G401.6 (cell line): Measurements from ENCODE around the gene EMILIN1.

ENCODE experiments used
- FAIRE-seq: peaks from 2 replicates; lab custom pipeline; 2012; peaks lifted over from hg19 to GRCh38; lab: Jason Lieb, UNC

EMILIN1 gene

DNA sequence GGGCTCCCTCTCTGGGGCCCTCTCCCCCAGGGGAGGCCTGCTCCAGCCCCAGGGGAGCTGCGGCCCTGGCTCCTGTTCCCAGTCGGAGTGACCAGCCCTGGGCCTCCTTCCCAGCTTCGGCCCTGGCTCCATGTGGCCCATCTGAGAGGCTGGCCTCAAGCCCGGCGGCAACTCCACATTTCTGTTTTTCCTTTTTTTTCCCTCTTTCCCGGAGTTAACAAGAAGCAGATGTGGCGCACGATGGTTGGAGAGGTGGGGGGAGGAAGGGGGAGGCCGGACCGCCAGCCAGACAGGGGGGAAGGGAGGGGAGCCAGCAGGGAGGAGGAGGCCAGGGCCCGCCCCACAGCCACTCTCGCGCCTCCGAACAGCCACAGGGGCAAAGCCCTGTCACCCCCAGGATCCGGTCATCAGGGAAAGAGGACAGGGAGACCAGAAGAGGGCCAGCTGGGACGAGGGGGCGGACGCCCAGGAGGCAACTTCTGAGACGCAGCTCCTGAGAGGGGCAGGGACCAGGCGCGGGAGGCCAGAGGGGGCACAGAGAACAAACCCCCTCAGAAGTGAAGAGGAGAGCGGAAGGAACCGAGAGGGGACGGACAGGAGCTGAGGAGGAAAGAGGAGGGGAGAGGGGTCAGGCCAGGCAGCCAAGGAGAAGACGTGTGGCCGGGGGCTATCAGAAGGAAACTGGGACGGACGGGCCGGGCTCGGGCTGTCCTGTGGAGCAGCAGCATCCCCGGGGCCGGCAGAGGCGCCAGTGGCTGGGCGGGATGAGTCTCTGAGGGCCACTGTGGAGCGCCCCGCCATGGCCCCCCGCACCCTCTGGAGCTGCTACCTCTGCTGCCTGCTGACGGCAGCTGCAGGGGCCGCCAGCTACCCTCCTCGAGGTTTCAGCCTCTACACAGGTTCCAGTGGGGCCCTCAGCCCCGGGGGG is at the start of gene EMILIN1:
Gene EMILIN1, plus strand, starts transcription at position 349 of the 928 bp plus-strand sequence. Its CDS starts 451 bp downstream, at position 800.
- no peak for FAIRE-seq

- FAIRE-seq: no peak
These were observed 49.4 kb upstream of the EMILIN1 start for GRCh38 chr2:27029051-27029450.

DNA sequence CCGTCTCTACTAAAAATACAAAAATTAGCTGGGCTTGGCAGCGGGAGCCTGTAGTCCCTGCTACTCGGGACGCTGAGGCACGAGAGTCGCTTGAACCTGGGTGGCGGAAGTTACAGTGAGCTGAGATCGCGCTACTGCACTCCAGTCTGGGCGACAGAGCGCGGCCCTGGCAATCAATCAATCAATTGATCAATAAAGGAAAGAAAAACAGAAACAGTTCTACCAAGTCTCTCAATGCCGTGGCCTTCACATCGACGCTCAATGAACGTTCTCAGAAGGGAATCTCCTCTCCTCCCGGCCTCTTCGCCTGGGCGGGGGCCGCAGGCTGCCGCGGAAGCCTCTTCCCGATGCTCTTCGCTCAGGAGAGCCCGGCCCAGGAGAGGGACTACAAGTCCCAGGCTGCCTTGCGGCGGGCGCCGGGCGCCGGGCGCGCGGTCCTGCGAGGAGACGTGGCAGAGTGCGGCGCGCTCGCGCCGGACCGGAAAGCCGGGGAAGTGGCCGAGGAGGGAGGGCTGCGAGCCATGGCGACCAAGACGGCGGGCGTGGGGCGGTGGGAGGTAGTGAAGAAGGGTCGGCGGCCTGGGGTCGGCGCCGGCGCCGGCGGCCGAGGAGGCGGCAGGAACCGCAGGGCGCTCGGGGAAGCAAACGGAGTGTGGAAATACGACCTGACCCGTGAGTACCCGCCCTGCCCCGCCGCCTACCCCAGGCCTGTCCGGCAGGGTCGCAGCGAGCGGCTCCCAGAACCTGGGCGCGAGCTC is 45.7 kb upstream of the EMILIN1 start, which contains the start of gene TMEM214:
Gene TMEM214, plus strand, starts transcription at position 471 of the 758 bp plus-strand sequence. Its CDS starts 51 bp downstream, at position 522.
- no peak for FAIRE-seq

DNA sequence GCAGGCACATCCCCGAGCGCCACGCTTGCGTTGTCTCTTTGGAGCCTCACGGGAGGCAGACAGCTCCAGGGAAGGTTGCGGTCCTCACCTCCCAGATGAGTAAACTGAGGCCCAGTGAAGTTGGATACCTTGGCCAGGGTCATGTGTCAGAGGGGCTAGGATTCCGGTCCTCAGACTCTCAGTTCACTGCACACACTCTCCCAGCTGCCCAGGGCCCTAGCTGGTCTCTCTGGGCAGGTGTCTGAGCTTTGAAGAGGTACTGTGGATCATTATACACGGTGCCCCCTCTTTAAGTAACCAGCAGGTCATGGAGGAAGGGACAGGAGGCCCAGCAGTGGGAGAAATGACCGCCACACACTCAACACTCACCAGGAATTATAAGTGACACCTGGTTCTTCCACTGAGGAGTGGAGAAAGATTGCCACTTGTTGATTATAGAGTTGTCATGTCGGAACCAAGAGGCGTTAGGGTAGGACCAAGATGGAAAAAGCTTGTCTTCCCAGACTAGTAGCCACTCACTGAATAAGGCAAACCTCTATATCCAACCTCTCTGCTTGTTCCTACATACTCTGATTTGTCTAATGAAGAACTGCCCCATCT is 45.1 kb upstream of the EMILIN1 start:
- FAIRE-seq: no peak

DNA sequence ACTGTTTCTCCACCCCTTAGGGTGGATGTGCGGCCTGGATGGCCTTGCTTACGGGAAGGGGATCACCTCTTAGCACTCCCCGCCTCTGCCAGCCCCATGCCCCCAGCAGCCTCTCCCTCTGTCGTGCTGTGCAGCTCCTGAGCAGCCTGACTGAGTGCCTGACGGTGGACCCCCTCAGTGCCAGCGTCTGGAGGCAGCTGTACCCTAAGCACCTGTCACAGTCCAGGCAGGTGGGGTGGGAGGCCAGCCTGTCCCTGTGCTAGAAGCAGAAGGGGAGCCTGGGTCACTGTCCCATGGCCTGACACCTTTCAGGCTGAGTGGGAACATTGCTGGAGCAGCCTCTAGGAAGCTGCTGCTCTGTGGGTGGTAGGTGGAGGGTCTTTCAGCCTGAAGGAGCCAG is 40.4 kb upstream of the EMILIN1 start:
- FAIRE-seq: no peak

DNA sequence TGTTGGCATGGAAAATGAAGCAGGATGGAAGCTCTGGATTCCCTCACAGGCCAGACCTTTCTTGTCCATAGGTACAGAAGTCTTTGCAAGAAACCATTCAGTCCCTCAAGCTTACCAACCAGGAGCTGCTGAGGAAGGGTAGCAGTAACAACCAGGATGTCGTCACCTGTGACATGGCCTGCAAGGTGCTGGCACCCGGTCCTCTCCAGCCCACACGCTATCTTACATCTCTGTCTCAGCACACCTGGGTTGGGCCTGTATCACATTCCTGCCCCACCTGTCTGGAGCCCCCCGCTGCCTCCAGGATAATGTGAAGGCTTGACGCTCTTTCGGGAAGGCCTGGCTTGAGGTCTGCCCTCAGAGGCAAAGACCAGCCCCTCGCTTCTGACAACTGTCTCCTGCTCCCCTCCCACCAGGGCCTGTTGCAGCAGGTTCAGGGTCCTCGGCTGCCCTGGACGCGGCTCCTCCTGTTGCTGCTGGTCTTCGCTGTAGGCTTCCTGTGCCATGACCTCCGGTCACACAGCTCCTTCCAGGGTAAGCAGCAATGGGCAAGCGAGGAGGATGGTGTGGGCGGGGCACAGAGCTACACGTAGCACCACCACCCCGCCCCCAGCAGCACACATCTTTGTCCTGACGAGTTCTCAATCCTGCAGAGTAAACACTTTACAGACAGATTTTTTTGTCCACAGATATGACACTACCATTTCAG is 39.6 kb upstream of the EMILIN1 start:
- no peak for FAIRE-seq

GRCh38 chr2:27039426-27039825 is 39.0 kb upstream of the EMILIN1 start:
- FAIRE-seq: no peak

DNA sequence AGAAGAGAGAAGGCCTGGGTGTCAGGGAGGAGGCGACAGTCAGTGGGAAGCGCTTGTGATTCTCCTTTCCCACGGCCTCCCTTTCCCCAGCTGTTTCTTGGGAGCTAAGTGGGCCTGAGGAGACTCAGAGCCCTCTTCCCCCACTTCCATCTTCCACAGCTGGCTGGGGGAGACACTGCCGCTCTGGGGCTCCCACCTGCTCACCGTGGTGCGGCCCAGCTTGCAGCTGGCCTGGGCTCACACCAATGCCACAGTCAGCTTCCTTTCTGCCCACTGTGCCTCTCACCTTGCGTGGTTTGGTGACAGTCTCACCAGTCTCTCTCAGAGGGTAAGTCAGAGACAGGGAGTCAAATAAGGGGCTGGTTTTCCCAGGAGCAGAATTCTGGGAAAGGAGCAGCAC is 38.5 kb upstream of the EMILIN1 start:
- no peak for FAIRE-seq

- no peak for FAIRE-seq
These were observed 38.1 kb upstream of the EMILIN1 start for GRCh38 chr2:27040282-27040681.

DNA sequence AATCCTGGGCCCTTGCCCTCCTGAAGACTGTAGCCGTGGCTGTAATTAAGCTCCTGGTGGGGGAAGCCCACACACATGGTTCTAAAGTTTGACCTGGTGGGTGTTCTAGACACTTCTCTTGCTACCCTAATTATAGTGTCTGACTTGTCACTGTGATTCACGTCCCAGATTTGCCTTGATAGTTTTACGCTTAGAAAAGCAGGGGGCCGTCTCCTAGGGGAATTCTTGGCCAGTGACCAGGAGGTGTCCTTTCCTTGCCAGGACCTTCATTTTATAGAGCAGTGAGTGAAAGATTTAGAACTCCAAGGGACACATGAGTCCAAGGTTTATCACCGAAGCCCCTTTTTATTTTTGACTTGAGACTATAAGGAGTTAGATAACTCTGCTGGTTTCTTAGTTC is 36.7 kb upstream of the EMILIN1 start:
- FAIRE-seq: no peak

GRCh38 chr2:27042159-27042661 is 36.2 kb upstream of the EMILIN1 start:
- FAIRE-seq: no peak

GRCh38 chr2:27042985-27043634 is 35.3 kb upstream of the EMILIN1 start:
- FAIRE-seq: no peak

GRCh38 chr2:27049422-27050280 is 28.8 kb upstream of the EMILIN1 start:
- no peak for FAIRE-seq

DNA sequence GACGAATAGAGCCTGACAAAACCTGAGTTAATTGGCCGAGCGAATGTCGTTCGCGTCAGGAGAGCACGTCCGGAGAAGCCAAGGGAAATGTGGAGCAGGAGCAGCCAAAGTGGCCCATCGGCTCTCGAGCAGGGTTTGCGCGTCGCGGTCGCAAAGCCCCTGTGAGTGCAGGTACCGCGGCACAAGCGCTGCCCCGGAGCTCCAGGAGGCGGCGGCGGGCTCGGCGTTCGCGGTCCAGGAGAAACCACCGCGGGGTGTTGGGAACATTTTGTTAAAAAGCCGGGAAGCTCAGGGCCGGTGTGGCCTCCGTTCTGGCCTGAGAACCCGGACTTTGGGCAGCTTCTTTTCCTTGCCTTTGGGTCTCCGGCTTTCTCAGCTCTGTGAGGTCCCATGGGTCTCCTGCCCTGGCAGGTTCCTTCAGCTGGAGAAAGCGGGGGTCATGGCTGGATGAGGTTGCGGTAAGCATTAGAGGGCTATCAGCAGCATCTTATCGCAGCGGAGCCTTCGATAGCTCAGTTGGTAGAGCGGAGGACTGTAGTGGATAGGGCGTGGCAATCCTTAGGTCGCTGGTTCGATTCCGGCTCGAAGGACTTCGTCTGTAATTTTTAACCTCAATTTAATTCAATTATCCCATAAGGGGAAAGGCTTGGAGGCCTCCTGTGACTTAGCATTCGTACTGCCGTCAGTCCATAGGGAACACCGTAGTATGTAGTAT is 28.0 kb upstream of the EMILIN1 start:
- FAIRE-seq: no peak

- peak; percentile 96 for FAIRE-seq
These were observed 27.2 kb upstream of the EMILIN1 start, which contains the start of gene AGBL5 for GRCh38 chr2:27050996-27051901. Gene AGBL5 (plus strand): TSS chr2:27051668. CDS start chr2:27052959, 1,291 bp downstream.

DNA sequence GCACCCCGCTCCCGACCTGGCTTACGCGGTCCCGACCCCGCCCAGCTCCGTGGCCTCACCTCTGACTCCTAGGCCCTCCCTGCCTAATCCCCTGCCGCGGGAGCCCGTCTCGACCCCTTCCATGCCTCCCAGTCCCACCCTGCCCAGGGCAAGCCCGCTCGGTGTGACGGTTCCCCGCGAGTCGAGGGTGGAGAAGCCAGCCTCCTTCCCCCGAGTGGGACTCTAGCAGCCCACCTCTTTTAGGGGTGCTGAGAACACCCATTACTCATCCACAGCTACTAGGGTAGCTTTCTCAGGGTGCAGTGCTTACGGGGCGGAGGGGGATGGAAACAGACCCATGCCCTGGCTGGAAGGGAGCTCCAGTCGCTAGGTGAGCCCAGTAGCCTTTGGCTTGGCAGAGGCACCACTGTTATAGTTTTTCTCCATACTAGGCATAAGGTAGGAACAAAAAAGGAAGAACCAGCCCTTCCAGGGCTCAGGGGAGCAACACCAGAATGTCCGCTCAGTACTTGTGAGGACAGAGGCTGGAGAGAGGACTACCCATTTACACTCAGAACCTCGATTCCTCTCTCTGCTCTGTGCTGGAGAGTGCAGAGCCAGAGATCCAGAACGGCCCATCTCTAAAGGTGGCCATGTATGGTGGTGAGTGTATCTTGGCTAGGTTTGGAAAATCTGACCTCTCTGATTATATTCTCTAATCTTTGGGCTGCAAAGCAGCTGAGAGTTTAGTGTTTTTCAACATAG is 26.3 kb upstream of the EMILIN1 start:
- FAIRE-seq: no peak

DNA sequence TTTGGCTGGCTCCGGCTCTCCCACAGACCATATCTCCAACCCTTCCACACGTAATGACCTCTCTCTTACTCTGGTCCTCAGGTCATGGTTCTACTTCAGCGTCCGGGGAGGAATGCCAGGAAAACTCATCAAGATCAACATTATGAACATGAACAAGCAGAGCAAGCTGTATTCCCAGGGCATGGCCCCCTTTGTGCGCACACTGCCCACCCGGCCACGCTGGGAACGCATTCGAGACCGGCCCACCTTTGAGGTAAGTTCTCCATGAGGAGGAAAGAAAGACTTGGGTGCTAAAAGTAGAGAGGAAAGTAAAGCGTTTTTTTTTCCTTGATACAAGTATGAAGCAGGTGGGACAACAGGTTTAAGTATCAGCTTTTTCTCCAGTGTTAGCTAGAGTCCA is 25.1 kb upstream of the EMILIN1 start:
- no peak for FAIRE-seq

- FAIRE-seq: no peak
These were observed 24.6 kb upstream of the EMILIN1 start for GRCh38 chr2:27053776-27054175.
